ENCODE results near the gene RRM2. TPM values are rescaled to one million over a fixed set of nuclear protein-coding genes. Genes with fewer than 3 reads are reported as not detected.

RRM2 gene
- total and polyA plus RNA-seq, 2 donors (not counting 1 experiment from before 2014, with no cell fraction given): 6.1 to 36.3 TPM

- no peaks in the 10 kb centered on the region for H3K79me2 ChIP-seq (ENCODE audit: control insufficient read depth, insufficient read depth, low read length)
Measured at GRCh38 chr2:10165861-10166675, 43.5 kb downstream of the RRM2 start.

DNA sequence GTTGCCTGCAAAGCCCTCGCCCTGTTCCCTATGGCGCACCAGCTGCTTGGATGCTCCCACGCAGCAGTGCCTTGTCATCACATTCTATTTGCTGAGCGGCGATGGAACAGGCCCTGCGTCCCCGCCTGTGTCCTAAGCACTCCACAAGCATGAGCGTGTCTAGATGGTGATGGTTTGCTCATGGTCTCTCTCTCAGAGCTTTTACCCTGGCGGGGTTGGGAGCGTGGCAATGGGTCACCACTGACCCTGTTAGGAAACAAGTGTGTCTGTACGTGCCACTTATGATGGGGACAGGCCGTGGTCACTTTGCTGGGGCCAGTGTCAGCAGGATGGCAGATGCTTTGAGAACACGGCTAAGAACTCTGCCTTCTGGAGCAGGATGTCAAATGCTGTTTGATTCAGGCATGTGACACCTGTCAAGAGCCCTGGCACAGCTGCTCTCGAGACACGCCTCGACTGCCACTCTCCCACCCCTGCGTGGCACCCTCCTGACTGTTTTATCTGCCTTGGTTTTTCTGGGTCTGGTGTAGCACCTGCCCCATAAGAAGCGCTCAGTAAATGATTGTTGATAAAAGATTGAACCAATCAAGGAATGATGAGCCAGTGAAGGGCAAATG lies 44.2 kb downstream of the RRM2 start:
- no peak overlapping the region for H3K9ac ChIP-seq (ENCODE audit: insufficient read depth, low read length)
- no peaks in the 10 kb centered on the region for H3K9me3 ChIP-seq (ENCODE audit: control insufficient read depth, insufficient read depth, low read depth, low read length)
- peaks cover 2% of the 10 kb centered on the region for H4K20me1 ChIP-seq (ENCODE audit: control insufficient read depth, extremely low read depth, insufficient read depth, low read length)
- TF ChIP-seq EZH2 (IDR thresholded peaks at IDR 0.05; ENCODE audit: low read length, missing control alignments) (no peak), CTCF (conservative IDR thresholded peaks at IDR 0.05 in 1 of 2, IDR thresholded peaks at IDR 0.05 in 1 of 2; ENCODE audit: low read depth in 1 of 2, low read length in 2 of 2) (no peak)
- no peak overlapping the region for H3K27ac ChIP-seq (ENCODE audit: insufficient read depth, low read length)
- H3K4me3 ChIP-seq (replicated peaks in 1 of 4; ENCODE audit: control extremely low read depth in 1 of 4, insufficient read depth in 1 of 4, low read depth in 3 of 4, low read length in 4 of 4): no peak overlapping the region
- no peaks in the 10 kb centered on the region for H3K79me2 ChIP-seq (ENCODE audit: control insufficient read depth, insufficient read depth, low read length)
- H3K4me2 ChIP-seq (ENCODE audit: extremely low read depth, insufficient read depth, low read length): no peak overlapping the region
- peaks cover 4% of the 10 kb centered on the region for H3K4me1 ChIP-seq (ENCODE audit: control insufficient read depth, extremely low read depth, insufficient read depth, low read length)
- H3K27me3 ChIP-seq (ENCODE audit: control insufficient read depth, insufficient read depth, low read length): no peaks in the 10 kb centered on the region
- no peak overlapping the region for H2AFZ ChIP-seq (ENCODE audit: low read length)
- no peak for DNase-seq (ENCODE audit: low read depth in 2 of 2)
- no peaks in the 10 kb centered on the region for H3K36me3 ChIP-seq (ENCODE audit: control insufficient read depth, insufficient read depth, low read length)

More at GRCh38 chr2:10165861-10166675, 43.5 kb downstream of the RRM2 start:
- Histone ChIP-seq H3K36me3 (ENCODE audit: control insufficient read depth, insufficient read depth, low read length) (no peaks in the 10 kb centered on the region), H3K4me2 (ENCODE audit: extremely low read depth, insufficient read depth, low read length) (no peak overlapping the region), H3K9me3 (ENCODE audit: control insufficient read depth, insufficient read depth, low read depth, low read length) (no peaks in the 10 kb centered on the region), H3K4me3 (replicated peaks in 1 of 4; ENCODE audit: control extremely low read depth in 1 of 4, insufficient read depth in 1 of 4, low read depth in 3 of 4, low read length in 4 of 4) (no peak overlapping the region), H3K9ac (ENCODE audit: insufficient read depth, low read length) (no peak overlapping the region), H3K4me1 (ENCODE audit: control insufficient read depth, extremely low read depth, insufficient read depth, low read length) (peaks cover 4% of the 10 kb centered on the region), H3K27ac (ENCODE audit: insufficient read depth, low read length) (no peak overlapping the region), H4K20me1 (ENCODE audit: control insufficient read depth, extremely low read depth, insufficient read depth, low read length) (peaks cover 2% of the 10 kb centered on the region), H2AFZ (ENCODE audit: low read length) (no peak overlapping the region), H3K27me3 (ENCODE audit: control insufficient read depth, insufficient read depth, low read length) (no peaks in the 10 kb centered on the region)
- DNase-seq (ENCODE audit: low read depth in 2 of 2): no peak
- no peak for TF ChIP-seq EZH2 (IDR thresholded peaks at IDR 0.05; ENCODE audit: low read length, missing control alignments)
- no peak for TF ChIP-seq CTCF (conservative IDR thresholded peaks at IDR 0.05 in 1 of 2, IDR thresholded peaks at IDR 0.05 in 1 of 2; ENCODE audit: low read depth in 1 of 2, low read length in 2 of 2)

- H3K4me2 ChIP-seq (ENCODE audit: extremely low read depth, insufficient read depth, low read length): no peak overlapping the region
- no peak overlapping the region for H3K4me3 ChIP-seq (replicated peaks in 1 of 4; ENCODE audit: control extremely low read depth in 1 of 4, insufficient read depth in 1 of 4, low read depth in 3 of 4, low read length in 4 of 4)
- peaks cover 2% of the 10 kb centered on the region for H4K20me1 ChIP-seq (ENCODE audit: control insufficient read depth, extremely low read depth, insufficient read depth, low read length)
- H3K9ac ChIP-seq (ENCODE audit: insufficient read depth, low read length): no peak overlapping the region
- H3K9me3 ChIP-seq (ENCODE audit: control insufficient read depth, insufficient read depth, low read depth, low read length): no peaks in the 10 kb centered on the region
- TF ChIP-seq EZH2 (IDR thresholded peaks at IDR 0.05; ENCODE audit: low read length, missing control alignments) (no peak), CTCF (conservative IDR thresholded peaks at IDR 0.05 in 1 of 2, IDR thresholded peaks at IDR 0.05 in 1 of 2; ENCODE audit: low read depth in 1 of 2, low read length in 2 of 2) (no peak)
- no peaks in the 10 kb centered on the region for H3K36me3 ChIP-seq (ENCODE audit: control insufficient read depth, insufficient read depth, low read length)
- no peak for DNase-seq (ENCODE audit: low read depth in 2 of 2)
- H3K79me2 ChIP-seq (ENCODE audit: control insufficient read depth, insufficient read depth, low read length): no peaks in the 10 kb centered on the region
- H3K4me1 ChIP-seq (ENCODE audit: control insufficient read depth, extremely low read depth, insufficient read depth, low read length): peaks cover 4% of the 10 kb centered on the region
- H2AFZ ChIP-seq (ENCODE audit: low read length): no peak overlapping the region
- H3K27me3 ChIP-seq (ENCODE audit: control insufficient read depth, insufficient read depth, low read length): no peaks in the 10 kb centered on the region
- H3K27ac ChIP-seq (ENCODE audit: insufficient read depth, low read length): no peak overlapping the region
Measured at GRCh38 chr2:10167316-10167715, 44.8 kb downstream of the RRM2 start.
